Neural progenitor cell (in vitro differentiated cells): Measurements from ENCODE around the gene TET2.

Source experiments
- EZH2 ChIP-seq: fragments of 200-600 bp; sonication (generic); IDR thresholded peaks from 2 replicates; pipeline ENCODE4 v1.6.1; 2017; ENCODE audit warnings: antibody characterized with exemption, mild to moderate bottlenecking, moderate library complexity
- EZH2phosphoT487 ChIP-seq: fragments of 200-600 bp; sonication (generic); IDR thresholded peaks from 2 replicates; pipeline ENCODE4 v1.6.1; 2017; ENCODE audit warnings: antibody characterized with exemption
- TF ChIP-seq, protein P1 (sequence below): fragments of 200-600 bp; sonication (generic); IDR thresholded peaks from 2 replicates; pipeline ENCODE4 v1.5.1; 2017; ENCODE audit warnings: antibody characterized with exemption, mild to moderate bottlenecking

DNA sequence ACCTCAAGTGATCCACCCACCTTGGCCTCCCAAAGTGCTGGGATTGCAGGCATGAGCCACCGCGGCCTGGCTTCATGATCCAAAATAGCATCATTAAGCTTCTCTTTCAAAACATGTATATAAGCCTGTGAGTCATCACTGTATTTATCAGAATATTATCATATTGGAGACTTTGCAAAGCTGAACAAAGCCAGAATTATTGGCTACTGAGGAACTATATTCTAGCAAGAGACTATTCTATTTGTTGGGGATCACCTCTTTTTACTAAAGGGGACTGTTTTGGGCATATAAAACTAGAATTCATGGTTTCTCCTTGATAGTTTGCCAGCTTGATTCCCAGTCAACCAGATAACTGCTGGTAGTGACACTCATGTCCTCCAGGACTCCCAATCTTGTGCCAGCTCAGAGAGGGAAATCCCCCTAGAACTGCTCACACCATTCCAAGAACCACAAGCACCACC lies 40.1 kb downstream of the TET2 start:
- TF ChIP-seq, protein P1, sequence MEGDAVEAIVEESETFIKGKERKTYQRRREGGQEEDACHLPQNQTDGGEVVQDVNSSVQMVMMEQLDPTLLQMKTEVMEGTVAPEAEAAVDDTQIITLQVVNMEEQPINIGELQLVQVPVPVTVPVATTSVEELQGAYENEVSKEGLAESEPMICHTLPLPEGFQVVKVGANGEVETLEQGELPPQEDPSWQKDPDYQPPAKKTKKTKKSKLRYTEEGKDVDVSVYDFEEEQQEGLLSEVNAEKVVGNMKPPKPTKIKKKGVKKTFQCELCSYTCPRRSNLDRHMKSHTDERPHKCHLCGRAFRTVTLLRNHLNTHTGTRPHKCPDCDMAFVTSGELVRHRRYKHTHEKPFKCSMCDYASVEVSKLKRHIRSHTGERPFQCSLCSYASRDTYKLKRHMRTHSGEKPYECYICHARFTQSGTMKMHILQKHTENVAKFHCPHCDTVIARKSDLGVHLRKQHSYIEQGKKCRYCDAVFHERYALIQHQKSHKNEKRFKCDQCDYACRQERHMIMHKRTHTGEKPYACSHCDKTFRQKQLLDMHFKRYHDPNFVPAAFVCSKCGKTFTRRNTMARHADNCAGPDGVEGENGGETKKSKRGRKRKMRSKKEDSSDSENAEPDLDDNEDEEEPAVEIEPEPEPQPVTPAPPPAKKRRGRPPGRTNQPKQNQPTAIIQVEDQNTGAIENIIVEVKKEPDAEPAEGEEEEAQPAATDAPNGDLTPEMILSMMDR: no peak
- TF ChIP-seq EZH2phosphoT487: no peak
- TF ChIP-seq EZH2: no peak
